GM19324 (cell line): ENCODE measurements around the gene FBXL13.
"Not testable (repeated sequence)": the region's sequence is repeated elsewhere in the genome, so short reads cannot be mapped to it uniquely, and the experiment has no call there.

Experiments
- ATAC-seq: cut with Tn5 transposase; IDR thresholded peaks from one replicate; pipeline ENCODE4 v1.9.1; 2021; ENCODE audit warnings: mild to moderate bottlenecking, moderate library complexity; ENCODE audit not compliant: unreplicated experiment, low FRiP score

Gene FBXL13

DNA sequence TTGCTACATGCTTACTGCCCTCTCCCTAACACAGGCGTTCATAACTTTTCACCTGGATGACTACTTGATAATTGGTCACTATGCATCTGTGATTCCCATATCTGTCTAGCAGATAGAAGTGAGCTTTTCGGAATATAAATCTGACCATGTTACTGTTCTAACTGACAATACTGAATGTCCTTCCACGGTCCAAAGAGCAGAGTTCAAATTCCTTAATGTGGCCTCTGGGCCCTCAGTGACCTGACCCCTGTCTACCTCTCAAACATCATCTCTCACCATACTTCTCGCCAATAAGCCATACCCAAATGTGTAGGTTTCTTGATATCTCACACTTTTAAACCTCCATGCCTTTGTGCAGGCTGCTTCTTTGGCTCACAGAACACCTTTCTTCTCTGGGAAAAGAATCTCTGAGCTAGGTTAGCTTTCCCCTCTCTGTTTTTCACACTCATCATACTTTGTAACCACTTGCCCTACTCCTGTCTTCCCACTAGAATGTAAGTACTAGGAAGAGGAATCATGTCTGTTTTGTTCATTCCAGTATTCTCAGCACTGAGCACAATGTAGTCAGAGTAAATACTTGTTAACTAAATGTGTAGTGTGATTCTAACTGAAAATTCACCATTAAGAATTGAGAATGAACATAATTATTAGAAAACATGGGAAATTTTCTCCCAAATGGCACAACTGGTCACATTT, 201.0 kb downstream of the FBXL13 start:
- ATAC-seq = peak; percentile 28

DNA sequence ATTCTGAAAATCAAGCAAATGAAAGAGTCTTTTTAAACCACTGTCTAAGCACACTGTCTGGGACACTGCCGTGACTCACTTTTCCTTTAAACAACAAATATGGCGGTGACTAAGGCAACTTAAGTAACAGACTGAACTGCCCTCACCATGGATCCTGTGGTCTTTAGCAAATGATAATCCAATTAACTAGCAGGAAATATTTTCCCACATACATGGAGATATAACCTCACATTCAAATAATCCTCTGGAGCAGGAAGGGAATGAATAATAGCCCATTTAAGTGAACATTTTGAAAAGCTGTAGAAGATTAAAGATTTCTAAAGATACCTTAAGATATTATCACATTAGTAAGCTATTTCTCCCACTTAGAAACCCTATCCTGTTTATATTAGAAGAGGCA, 202.1 kb downstream of the FBXL13 start:
- ATAC-seq = no peak

DNA sequence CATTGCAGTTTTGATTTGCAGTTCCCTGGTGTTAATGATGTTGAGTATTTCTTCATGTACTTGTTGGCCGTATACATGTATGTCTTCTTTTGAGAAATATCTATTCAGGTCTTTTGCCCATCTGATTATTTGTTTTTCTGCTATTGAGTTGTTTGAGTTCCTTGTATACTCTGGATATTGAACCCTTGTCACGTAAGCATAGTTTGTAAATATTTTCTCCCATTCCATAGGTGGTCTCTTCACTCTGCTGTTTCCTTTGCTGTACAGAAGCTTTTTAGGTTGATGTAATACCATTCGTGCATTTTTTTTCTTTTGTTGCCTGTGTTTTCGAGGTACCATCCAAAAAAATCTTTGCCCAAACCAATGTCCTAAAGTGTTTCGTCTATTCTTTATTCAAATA, 205.4 kb downstream of the FBXL13 start:
- no peak for ATAC-seq

DNA sequence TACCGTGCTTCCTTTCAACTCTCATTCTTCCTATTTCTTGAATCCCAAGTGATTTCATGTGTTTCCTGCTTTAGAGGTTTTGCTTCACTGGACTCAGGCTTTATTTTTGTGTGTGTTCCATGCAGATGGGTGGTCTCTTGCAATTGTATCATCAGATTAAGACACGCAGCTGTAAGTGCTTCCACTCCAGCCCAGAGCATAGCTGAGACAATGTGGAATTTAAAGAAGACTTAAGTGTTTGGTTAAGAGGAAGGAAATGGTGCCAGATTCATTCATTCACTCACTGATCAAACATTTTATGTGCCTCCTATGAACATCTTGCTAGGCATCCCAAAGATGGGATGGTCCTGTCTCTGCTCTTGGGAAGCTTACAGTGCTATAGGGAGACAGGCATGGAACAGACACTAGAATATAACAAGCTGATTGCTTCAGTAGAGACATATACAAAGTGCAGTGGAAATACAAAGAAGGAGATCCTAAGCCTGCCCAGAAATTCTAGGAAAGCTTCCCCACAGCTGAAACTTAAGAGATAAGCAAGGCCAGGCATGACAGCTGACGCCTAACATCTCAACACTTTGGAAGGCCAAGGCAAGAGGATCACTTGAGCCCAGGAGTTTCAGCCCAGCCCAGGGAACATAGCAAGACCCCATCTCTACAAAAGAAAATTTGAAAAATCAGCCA, 207.9 kb downstream of the FBXL13 start:
- ATAC-seq = no peak

DNA sequence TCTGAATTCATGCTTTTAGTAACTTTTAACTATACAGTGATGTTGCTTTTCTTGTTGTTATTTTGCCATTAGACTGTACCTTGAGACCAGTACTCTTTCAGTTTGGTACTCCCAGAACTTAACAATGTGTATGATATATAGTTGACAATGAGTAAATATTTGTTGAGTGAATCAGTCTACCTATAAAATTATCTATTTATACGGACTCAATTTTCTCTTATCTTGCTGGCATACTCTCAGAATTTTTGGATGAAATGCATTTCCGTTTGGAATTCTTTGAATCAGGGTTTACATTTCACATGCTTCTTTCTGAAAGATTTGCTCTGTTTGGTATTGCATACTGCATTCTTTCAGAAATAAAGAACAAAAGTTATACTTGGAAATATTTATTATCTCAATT, 209.6 kb downstream of the FBXL13 start:
- no peak for ATAC-seq

DNA sequence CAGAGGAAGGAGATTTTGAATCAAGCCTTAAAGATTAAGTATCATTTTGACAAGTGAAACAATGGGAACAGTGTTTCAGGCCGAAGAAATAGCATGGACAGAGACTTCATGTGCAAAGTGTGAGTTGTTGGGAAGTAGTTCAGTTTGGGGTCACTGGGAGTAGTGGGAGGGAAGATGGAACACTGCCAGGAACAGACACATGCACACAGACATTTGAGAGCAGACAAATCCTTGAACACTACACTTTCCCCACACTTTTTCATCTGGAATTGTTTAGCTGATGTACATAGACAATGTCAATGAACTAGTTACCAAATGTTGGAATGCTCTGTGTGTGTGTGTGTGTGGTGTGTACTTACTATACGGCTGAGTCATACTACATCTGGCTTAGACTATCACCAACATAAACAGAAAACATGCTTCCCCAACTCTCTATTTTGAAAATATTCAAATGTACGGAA, 214.2 kb downstream of the FBXL13 start:
- no peak for ATAC-seq

DNA sequence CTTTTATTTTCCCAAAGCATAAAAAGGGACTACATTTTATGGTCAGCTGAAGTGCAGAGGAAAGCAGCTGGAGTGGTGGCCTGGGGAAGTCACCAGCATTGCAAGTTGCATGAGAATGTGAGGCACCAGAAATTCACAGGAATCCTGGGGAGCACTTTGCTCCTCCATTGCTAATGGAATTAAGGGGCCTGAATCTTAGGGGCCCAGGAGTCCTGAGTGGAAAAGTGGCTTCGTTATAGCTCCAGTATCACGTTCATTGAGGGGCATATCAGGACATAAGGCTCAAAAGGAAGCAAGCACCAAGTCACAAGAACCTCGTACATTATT, 214.8 kb downstream of the FBXL13 start:
- no peak for ATAC-seq

DNA sequence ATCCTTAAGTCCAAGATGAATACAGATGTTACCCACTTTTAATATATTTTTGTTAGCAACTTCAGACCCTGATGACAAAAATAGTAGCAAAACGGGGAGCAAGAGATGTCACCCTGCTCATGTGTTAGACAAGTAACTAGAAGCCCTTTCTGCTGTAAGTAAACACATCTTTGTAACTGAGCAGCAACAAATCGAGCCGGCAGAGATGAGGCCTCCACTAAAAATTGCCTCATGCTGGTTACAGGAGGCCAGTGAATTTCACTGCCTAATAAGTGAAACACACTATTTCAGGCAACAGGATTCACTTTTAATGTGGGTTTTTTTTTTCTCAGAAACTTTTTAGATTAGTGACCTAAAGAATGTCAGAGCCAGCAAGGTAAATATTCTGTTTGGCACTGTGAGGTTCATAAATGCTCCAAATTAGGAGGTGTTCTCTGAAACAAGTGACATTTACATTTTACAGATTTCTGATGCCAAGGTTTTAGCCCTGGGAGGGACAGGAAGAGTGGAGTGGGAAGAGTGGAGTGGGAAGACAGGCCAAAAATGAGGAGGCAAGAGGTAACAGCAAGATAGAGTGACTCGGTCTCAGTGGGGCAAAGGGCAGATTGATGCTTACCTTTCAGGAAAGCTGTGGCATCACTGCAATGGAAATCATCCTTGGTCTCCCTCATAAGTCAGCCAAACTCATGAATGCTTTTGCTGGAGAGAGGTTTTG, 215.4 kb downstream of the FBXL13 start:
- no peak for ATAC-seq

DNA sequence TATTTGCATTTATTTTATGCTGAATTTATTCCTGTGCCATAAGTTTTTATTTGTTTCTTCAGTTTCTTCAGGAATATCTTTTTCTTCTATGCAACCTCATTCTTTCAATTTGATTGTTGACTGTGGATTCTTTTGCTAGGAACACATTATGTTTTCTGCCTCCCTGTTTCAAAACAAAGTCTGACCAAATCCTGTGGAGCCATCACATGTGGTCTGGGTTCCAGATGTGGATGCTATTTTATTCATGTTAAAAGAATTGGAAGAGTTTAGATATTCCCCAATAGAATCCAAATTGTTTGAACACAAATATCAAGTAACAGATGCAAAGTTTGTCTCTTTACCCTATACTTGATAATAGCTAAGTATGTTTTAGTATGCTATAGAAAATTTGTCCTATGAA, 218.6 kb downstream of the FBXL13 start:
- ATAC-seq = no peak

DNA sequence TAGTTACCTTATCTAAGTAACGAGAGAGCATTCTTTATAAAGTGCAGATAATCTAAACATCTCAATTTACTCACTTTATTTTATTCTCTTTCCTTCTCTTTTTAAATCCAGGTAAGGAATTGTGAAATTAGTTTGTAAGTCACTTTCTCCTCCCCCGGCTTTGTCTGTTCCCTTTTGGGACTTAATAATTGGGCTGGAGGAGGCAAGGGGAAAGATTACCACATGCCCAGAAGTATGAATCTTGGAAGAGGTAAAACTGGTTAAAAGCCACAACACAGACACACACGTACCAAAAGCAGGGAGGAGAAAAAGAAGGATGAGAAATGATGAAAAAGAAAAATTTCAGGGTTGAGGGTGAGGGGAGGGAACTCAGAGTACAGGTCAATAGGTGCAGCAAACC, 225.1 kb downstream of the FBXL13 start:
- no peak for ATAC-seq

DNA sequence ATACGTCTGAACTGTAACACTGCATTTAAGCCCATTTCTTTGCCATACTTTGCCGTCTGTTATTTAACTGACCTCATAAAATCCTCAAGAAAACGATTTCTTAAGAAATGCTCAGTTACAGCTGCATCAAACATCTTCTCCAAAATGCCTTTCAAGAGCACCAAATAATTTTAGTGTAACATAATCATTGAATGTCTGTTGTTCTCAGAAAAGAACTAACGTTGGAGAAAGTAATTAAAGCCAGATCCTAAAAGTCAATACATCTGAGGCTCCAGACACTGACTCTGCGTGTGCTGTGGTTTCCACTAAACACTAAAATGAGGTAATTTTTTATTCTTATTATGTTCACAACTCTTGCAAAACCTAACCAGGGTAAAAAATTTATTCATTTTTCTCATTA, 225.5 kb downstream of the FBXL13 start:
- no peak for ATAC-seq

DNA sequence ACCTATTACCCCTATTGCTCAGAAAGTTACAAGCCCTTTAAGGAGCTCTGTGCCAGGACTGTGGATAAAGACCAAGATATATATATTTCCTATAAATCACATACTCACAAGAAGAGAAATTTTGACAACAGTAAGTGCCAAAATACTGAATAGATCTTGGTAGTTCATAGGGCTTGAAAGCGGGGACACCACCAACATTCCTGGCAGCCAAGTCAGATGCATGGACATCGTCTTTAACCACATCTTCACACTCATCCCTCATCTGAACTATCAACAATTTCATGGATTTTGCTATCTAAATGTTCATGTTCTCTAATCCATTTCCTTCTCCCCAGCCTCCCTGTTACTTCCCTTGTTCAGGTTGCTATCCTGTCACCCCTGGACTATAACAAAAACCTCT, 229.2 kb downstream of the FBXL13 start:
- no peak for ATAC-seq

DNA sequence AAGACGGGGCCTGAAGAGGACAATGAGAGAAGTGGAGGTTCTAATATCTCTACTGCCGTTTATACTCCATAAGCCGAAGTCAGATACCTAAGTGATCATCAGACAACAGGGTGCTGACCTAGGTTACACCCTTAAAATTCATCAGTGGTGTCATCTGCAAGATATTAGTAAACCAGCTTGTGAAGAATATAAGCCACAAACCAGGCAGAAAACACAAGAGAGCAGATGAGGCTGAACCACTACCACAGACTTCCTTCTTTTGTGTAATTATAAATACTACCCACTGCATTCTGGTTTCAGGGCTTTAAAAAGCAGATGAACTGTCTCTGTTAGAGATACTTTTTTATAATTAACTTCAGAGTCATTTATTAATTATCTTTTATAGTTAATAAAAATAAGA, 230.7 kb downstream of the FBXL13 start:
- ATAC-seq = no peak

DNA sequence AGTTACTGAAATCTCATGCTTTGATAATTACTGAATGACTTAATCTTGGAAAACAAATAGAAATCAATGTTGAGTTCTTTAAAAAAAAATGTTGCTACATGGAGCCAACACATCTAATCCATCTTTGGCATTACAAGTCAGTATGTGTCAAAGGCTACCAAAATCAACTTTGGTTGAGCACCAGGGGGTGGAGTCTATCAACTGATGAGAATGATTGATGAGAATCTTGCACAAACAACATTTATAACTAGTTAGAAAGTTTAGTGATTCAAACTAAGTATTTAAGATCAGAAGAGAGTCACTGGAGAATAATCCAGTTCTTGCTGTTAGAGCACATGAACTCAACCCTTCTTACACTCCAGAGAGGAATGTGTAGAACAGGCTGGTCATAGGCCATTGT, 232.3 kb downstream of the FBXL13 start:
- ATAC-seq = no peak

DNA sequence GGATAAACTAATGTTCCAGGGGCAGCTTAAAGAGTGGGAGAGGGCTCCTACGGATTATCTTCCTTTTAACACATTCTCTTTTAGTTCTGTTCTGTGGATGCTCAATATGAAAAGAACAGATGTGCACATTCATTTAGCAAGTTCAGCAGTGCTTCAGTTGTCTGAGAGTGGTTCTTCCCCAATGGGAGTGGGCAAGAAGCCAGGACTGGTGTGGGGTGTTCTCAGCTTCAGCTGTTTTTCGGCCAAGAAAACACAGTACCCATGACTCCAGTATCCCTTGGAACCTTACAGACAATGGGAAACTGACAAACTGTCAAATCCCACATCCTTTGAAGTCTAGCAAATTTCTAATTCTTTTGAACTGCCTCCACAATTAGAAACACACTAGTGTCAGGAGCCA, 233.3 kb downstream of the FBXL13 start:
- no peak for ATAC-seq

DNA sequence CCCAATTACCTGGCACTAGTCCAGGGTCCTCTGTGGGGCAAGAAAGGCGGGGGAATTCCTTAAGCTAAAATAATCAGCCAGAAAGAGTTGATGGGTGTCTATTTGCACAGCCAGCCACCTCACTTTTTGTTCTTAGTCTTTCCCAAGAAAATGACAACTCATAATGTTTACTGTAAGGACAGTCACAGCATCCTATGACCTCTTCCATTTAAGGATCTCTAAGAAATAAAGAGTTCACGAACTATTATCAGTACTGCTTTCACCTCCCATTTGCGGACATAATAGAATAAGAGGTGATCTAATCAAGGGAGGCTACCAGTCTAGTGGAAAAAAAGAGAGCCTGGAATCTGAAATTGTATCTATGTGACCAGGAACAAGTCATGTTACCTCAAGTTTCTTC, 234.2 kb downstream of the FBXL13 start:
- no peak for ATAC-seq

DNA sequence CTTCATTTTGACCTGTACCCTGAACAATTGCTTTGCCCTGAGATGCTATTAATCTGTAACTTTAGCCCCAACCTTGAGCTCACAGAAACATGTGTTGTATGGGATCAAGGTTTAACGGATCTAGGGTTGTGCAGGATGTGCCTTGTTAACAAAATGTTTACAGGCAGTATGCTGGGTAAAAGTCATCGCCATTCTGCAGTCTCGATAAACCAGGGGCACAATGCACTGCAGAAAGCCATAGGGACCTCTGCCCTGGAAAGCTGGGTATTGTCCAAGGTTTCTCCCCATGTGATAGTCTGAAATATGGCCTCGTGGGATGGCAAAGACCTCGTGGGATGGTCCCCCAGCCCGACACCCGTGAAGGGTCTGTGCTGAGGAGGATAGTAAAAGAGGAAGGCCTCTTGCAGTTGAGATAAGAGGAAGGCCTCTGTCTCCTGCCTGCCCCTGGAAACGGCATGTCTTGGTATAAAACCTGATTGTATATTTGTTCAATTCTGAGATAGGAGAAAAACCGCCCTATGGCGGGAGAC, 236.0 kb downstream of the FBXL13 start:
- not testable (repeated sequence) for ATAC-seq

DNA sequence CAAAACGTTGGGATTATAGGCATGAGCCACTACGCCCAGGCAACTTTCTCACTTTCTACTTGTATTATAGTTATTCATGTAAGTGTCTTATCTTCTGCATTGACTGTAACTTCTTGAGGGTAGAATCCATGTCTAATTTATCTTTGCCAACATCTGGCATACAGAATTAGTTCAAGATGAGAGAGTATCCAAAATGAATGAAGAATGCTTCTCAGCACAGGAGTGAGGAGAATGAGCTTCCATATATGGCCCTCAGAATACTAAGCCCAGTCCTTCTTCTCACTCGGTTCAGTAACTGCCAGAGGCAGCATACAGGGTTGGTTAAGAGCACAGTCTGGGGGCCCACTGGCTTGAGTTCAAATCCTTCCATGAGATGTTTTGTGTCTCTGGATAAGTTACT, 236.8 kb downstream of the FBXL13 start:
- no peak for ATAC-seq

DNA sequence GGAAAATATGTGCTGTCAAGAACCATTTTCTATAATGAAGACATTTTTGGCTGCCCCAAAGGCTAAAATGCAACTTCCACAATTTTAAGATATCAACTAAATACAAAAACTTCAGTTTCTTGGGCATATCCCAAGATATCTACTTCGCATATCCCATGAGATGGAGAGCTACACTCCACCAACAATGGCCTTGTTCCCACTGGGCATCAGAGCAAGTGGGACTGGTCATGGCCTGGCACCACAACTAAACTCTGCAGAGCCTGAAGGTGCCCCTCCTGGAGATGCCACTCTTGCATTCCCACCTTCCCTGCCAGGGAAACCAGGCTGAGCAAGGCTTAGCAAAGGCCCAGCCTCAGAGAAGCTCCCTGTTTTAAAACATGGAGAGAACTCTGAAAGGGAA, 237.6 kb downstream of the FBXL13 start:
- no peak for ATAC-seq

DNA sequence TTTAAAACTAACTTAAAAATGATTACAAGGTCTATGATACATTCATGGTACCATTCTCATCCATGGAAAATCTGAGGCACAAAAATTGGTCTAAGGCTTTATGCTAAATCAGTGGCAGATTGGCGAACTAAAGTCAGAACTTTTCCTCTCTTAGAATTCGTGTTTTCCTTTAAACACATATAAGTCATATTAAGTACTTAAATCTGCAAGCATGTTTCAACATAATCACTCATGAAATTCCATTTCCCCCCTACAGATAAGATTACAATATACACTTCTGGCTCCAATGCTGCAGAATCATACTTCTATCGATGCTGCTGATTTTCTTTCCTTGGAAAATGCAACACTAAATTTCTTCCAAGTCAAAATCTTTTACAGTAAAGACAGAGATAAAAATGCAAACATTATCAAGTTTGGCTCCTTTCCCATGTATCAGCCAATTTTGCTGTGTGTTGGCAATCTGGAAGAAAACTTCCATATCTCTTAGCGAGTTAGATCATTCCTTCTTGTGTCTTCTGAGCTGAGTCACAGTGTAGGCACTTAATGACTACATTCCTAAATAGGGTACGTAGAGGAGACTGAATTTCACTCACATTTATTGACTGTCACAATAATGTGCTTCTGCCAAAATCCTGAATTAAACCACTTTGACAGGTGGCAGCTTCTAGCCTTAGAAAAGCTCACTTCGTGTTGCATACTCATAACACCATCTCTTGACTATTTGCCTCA, 238.2 kb downstream of the FBXL13 start:
- no peak for ATAC-seq

DNA sequence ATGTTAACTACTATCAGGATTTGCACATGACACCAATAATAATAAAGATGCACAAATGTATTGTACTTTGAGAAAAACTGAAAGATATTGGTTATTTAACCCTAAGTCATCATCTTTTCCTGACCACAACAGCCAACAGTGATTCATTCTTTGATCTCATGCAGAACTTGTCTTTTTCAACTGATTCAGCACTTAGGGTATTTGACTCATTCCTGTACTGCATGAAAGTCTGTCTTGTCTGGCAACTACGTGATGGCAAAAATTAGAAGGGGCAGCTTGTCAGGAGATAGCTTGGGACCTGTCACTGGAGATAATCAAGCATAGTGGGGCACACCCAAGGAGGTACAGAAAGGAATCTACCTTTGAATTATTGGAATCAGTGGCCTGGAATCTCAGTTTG, 239.6 kb downstream of the FBXL13 start:
- no peak for ATAC-seq
